Heart right ventricle (tissue), 16 donors: ENCODE measurements around the gene IKBKE. TPM values are rescaled to one million over a fixed set of nuclear protein-coding genes. Genes with fewer than 3 reads are reported as not detected.

ENCODE experiments used
- ATAC-seq, 8 donors: fragments of 200-7000 bp; cut with Tn5 transposase; one replicate each; pipeline ENCODE4 v1.9.1; 2020; ENCODE audit warnings: mild to moderate bottlenecking in 8 of 8, moderate library complexity in 8 of 8, moderate number of reproducible peaks in 1 of 8
- DNase-seq, 2 donors: peaks; one replicate each; pipeline ENCODE4 v3.0.0-alpha.2; 2020
- H3K27ac ChIP-seq, 10 donors: fragments of 200-600 bp; sonication (generic) in 2 of 10; one replicate each; pipeline versions ENCODE4 v1.5.0 to v1.8.0; 2020 to 2022; ENCODE audit warnings: mild to moderate bottlenecking in 3 of 10
- H3K27me3 ChIP-seq, 7 donors: fragments of 200-600 bp; one replicate each; pipeline ENCODE4 v1.8.0; 2021 to 2022; ENCODE audit warnings: mild to moderate bottlenecking in 2 of 7
- H3K36me3 ChIP-seq, 9 donors: fragments of 200-600 bp; sonication (generic) in 1 of 9; one replicate each; pipeline versions ENCODE4 v1.5.0 to v1.8.0; 2020 to 2022; ENCODE audit warnings: mild to moderate bottlenecking in 2 of 9
- H3K4me1 ChIP-seq, 9 donors: fragments of 200-600 bp; sonication (generic) in 1 of 9; one replicate each; pipeline versions ENCODE4 v1.5.0 to v1.8.0; 2020 to 2022; ENCODE audit warnings: mild to moderate bottlenecking in 4 of 9
- H3K4me3 ChIP-seq, 10 donors: fragments of 200-600 bp; sonication (generic) in 2 of 10; one replicate each; pipeline versions ENCODE4 v1.5.0 to v1.8.0; 2020 to 2022; ENCODE audit warnings: mild to moderate bottlenecking in 7 of 10, moderate library complexity in 2 of 10
- H3K9me3 ChIP-seq, 11 donors: fragments of 200-600 bp in 10 of 11; sonication (generic) in 2 of 11; one replicate each; pipeline versions ENCODE4 v1.5.0 to v1.8.0; 2013 to 2022; ENCODE audit warnings: mild to moderate bottlenecking in 2 of 11, control low read depth in 1 of 11, moderate library complexity in 1 of 11
- WGBS, 2 donors: extraction: QIAGEN DNeasy Blood & Tissue Kit; methylation state at CpG; one replicate each; pipeline ENCODE4 v1.1.7; 2013; ENCODE audit warnings: inconsistent platforms in 1 of 2; 5-methylcytosine and 5-hydroxymethylcytosine counted together
- intact Hi-C, 10 donors: fragments of 100-400 bp; cut with DNase I; formaldehyde crosslinking; loops; one replicate each; pipeline versions ENCODE4 v1.11.1 to v1.14.2; 2022
- polyA plus RNA-seq, 2 donors: library from polyadenylated mRNA; stranded (reverse); fragments of 200-250 nt; gene quantifications; one replicate each; pipeline ENCODE4 v1.2.3, GENCODE V29; 2013
- total RNA-seq, 10 donors: library from RNA; stranded (reverse); fragmentation: NEBNext Ultra II Directional in 3 of 10; extraction: Animal tissue kit (Norgen Biotek cat#: 25700) in 3 of 10; gene quantifications; one replicate each; pipeline versions ENCODE4 v1.2.1 to v1.2.4, GENCODE V29; 2021 to 2023
- TF ChIP-seq, protein P1 (sequence below), 9 donors: fragments of 200-600 bp; sonication (generic) in 2 of 9; IDR thresholded peaks; one replicate each; pipeline versions ENCODE4 v1.5.0 to v1.8.0; 2021 to 2022; ENCODE audit warnings: antibody characterized with exemption in 9 of 9, mild to moderate bottlenecking in 5 of 9, moderate library complexity in 1 of 9
- donor health status: Arrhythmogenic right ventricular cardiomyopathy.
- donor health status: ischemic (EF 13 %, LVEDD 7.1; RV severe dilation, severe dysfunction).
- donor health status: healthy with polysubstance abuse.
- donor health status: DM: no; HTN: yes; CAD: no.
- donor health status: DM: no; HTN: no; CAD: no.
- donor health status: ischemic (EF 25% LVEDD 6.9; RV normal size, moderate dysfunction).
- donor health status: ischemic (EF 25% LVEDD 5.7; RV mildly dilated, moderate dysfunction).
- donor health status: healthy.
- donor health status: DM: yes; HTN: yes; CAD: no.
- donor health status: Ischemic cardiomyopathy.
- donor health status: ischemic (EF 35%, LVEDD 5.7; RV mildly dilated, moderate dysfunction).
- donor health status: nonischemic (EF 11% LVEDD 7.7; RV severe dilation, severe dysfunction).
- donor health status: DM: yes; HTN: yes; CAD: no.
- donor health status: PGD.
- donor health status: ischemic (EF 29% LVEDD 5.4; RV normal size, mild dysfunction).
- donor health status: nonischemic (EF 23%, LVEDD 6.1; RV moderate dilation, normal function).

IKBKE gene
- total and polyA plus RNA-seq, 12 donors: 0.29 to 5.4 (median 0.79) TPM

- H3K27me3 ChIP-seq: peaks cover 0 to 27% (median 0%) of the 10 kb centered on the region in 7 donors
- H3K4me3 ChIP-seq: no peak overlapping the region
- ATAC-seq (no peak), DNase-seq (no peak)
- peaks cover 4 to 73% (median 28%) of the 10 kb centered on the region in 9 donors for H3K4me1 ChIP-seq
- TF ChIP-seq, protein P1, sequence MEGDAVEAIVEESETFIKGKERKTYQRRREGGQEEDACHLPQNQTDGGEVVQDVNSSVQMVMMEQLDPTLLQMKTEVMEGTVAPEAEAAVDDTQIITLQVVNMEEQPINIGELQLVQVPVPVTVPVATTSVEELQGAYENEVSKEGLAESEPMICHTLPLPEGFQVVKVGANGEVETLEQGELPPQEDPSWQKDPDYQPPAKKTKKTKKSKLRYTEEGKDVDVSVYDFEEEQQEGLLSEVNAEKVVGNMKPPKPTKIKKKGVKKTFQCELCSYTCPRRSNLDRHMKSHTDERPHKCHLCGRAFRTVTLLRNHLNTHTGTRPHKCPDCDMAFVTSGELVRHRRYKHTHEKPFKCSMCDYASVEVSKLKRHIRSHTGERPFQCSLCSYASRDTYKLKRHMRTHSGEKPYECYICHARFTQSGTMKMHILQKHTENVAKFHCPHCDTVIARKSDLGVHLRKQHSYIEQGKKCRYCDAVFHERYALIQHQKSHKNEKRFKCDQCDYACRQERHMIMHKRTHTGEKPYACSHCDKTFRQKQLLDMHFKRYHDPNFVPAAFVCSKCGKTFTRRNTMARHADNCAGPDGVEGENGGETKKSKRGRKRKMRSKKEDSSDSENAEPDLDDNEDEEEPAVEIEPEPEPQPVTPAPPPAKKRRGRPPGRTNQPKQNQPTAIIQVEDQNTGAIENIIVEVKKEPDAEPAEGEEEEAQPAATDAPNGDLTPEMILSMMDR (IDR thresholded peaks at IDR 0.05): no peak
- intact Hi-C loops: no loop called here
- 78 to 81% methylated on average over 2 of the region's 2 CpGs for WGBS, 2 donors
- H3K36me3 ChIP-seq: peaks cover 0 to 17% (median 0%) of the 10 kb centered on the region in 9 donors
- H3K9me3 ChIP-seq: no peaks in the 10 kb centered on the region
- peak overlapping the region in 1 of 10 donors; percentile 12 for H3K27ac ChIP-seq
Measured at GRCh38 chr1:206465951-206466350, 4.3 kb upstream of the IKBKE start.

- intact Hi-C loops: no loop called here
- WGBS, 2 donors: 40 to 55% methylated on average over 15 of the region's 15 CpGs
- TF ChIP-seq, protein P1 (IDR thresholded peaks at IDR 0.05): no peak
- no peak for ATAC-seq
- Histone ChIP-seq H3K4me1 (peaks cover 4 to 78% (median 26%) of the 10 kb centered on the region in 9 donors), H3K36me3 (peaks cover 0 to 10% (median 0%) of the 10 kb centered on the region in 9 donors), H3K27me3 (peaks cover 0 to 27% (median 0%) of the 10 kb centered on the region in 7 donors), H3K27ac (peak overlapping the region in 1 of 10 donors; percentile 23), H3K9me3 (no peaks in the 10 kb centered on the region), H3K4me3 (no peak overlapping the region)
- no peak for DNase-seq
Measured at GRCh38 chr1:206466840-206467649, 3.2 kb upstream of the IKBKE start.

GRCh38 chr1:206467915-206468314 lies 2.4 kb upstream of the IKBKE start:
- Histone ChIP-seq H3K27ac (peak overlapping the region in 1 of 10 donors; percentile 37), H3K4me3 (no peak overlapping the region), H3K27me3 (peaks cover 0 to 27% (median 0%) of the 10 kb centered on the region in 7 donors), H3K9me3 (no peaks in the 10 kb centered on the region), H3K4me1 (peaks cover 4 to 86% (median 26%) of the 10 kb centered on the region in 9 donors), H3K36me3 (peaks cover 0 to 10% (median 0%) of the 10 kb centered on the region in 9 donors)
- DNase-seq (peak in 1 of 2 donors; percentile 20), ATAC-seq (peak in 4 of 8 donors; percentile 35 to 45 (median 40))
- WGBS, 2 donors: 42 to 44% methylated on average over 9 of the region's 9 CpGs
- intact Hi-C loops: no loop called here
- TF ChIP-seq, protein P1 (IDR thresholded peaks at IDR 0.05): no peak

DNA sequence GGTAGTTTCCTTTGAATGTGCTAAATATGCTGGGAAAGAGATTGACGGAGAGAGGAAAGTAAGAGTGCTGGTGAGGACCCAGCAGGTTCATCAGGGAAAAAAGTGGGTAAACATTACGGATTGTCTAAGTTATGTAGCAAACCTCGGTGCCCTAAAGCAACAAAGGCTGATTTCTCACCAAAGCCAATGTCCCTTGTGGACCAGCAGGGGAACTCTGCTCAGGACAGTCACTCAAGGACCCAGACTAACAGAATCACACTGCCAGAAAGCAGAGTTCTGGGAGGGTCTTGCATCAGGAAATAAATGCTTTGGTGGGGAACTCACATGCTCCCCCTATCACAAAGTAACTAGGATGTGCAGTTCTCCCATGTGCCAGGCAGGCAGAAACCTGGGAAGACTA lies 1.7 kb upstream of the IKBKE start:
- TF ChIP-seq, protein P1 (IDR thresholded peaks at IDR 0.05): no peak
- no peaks in the 10 kb centered on the region for H3K9me3 ChIP-seq
- ATAC-seq: no peak
- no peak for DNase-seq
- H3K27me3 ChIP-seq: peaks cover 0 to 27% (median 0%) of the 10 kb centered on the region in 7 donors
- peaks cover 0 to 14% (median 0%) of the 10 kb centered on the region in 9 donors for H3K36me3 ChIP-seq
- H3K4me1 ChIP-seq: peaks cover 4 to 91% (median 26%) of the 10 kb centered on the region in 9 donors
- intact Hi-C loops: no loop called here
- 79 to 82% methylated on average over 3 of the region's 3 CpGs for WGBS, 2 donors
- peak overlapping the region in 1 of 10 donors; percentile 37 for H3K27ac ChIP-seq
- no peak overlapping the region for H3K4me3 ChIP-seq
